Erythroblast (primary cell): ENCODE data around the gene LSR.

Source experiments
- DNase-seq, 2 experiments: peaks; one replicate each; lab custom pipeline; 2025; lab: John Stamatoyannopoulos, UW
- GATA1 ChIP-seq: IDR thresholded peaks from 2 replicates; pipeline ENCODE4 v1.6.1; 2011; ENCODE audit warnings: low read depth, mild to moderate bottlenecking, control low read depth, low read length, moderate library complexity
- POLR2A ChIP-seq: IDR thresholded peaks from 2 replicates; pipeline ENCODE4 v1.6.1; 2011; ENCODE audit warnings: mild to moderate bottlenecking, low read length

LSR gene

DNA sequence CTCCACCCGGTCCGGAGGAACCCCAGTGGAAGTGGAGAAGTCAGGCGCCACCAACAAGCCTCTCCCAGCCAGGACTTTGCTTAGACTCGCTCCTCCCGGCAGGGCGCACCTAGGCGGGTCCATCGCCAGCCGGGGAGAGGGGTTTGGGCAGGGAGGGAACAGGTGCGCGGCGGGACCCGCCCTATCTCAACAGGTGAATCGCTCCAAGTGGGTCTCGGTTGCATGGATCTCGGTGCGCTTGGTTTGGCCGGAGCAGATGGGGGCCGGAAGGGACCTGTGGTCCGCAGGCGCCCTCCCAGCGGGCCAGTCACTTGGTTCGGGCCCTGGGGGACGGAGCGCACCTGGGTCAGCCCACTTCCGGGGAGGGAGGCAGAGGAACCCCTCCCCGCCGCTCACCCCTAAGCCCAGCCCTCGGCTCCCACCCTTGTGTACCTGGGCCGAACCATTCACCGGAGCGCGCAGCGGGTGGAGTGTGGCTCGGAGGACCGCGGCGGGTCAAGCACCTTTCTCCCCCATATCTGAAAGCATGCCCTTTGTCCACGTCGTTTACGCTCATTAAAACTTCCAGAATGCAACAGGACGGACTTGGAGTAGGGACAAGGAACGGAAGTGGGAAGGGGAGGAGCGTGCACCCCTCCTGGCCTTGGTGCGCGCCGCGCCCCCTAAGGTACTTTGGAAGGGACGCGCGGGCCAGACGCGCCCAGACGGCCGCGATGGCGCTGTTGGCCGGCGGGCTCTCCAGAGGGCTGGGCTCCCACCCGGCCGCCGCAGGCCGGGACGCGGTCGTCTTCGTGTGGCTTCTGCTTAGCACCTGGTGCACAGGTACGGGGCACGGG lies at the start of gene LSR:
TSS of gene LSR (plus strand) at position 693 of the 836 bp plus-strand sequence. CDS start at position 714, 21 bp downstream.
- TF ChIP-seq POLR2A = no peak
- no peak for TF ChIP-seq GATA1
- DNase-seq = no peak

- TF ChIP-seq POLR2A (no peak), GATA1 (no peak)
- no peak for DNase-seq
Observed at GRCh38 chr19:35199481-35199880, 49.3 kb upstream of the LSR start.

- no peak for DNase-seq
- TF ChIP-seq GATA1 (no peak), POLR2A (no peak)
Observed at GRCh38 chr19:35202722-35203688, 45.8 kb upstream of the LSR start.

GRCh38 chr19:35204799-35205732 lies 43.7 kb upstream of the LSR start:
- DNase-seq = no peak
- TF ChIP-seq POLR2A (no peak), GATA1 (no peak)

- DNase-seq = no peak
- TF ChIP-seq GATA1 (no peak), POLR2A (no peak)
Observed at GRCh38 chr19:35205733-35206323, 43.0 kb upstream of the LSR start.

- TF ChIP-seq GATA1 (no peak), POLR2A (no peak)
- no peak for DNase-seq
Observed at GRCh38 chr19:35206379-35206778, 42.4 kb upstream of the LSR start.

DNA sequence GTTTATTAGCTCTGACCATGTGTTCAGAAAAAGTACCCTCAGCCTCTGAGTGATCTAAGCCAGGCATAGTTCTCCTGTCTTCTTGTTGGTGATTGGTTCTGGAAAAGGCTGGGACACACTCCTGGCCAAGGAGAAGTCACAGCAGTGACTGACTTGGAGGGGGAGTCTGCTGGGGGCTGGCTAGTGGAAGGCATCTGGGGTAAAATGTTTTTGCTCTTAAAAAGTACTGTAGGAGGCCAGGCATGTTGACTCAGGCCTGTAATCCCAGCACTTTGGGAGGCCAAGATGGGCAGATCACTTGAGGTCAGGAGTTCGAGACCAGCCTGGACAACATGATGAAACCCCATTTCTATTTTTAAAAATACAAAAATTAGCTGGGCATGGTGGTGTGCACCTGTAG lies 41.9 kb upstream of the LSR start:
- DNase-seq = no peak
- no peak for TF ChIP-seq GATA1
- TF ChIP-seq POLR2A = no peak

DNA sequence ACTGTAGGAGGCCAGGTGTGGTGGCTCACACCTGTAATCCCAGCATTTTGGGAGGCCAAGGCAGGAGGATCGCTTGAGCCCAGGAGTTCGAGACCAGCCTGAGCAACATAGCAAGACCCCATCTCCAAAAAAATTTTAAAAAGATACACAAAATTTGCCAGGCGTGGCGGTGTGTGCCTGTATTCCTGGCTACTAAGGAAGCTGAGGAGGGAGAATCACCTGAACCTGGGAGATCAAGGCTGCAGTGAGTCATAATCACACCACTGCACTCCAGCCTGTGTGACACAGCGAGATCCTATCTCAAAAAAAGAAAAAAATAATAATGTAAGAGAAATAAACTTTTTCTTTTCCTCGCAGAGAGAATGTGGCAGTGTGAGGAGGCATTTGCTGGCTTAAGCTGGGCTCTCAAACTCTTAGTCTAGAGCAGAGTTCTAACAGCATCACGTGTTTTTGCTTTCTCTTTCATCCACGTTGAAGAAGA lies 41.4 kb upstream of the LSR start:
- TF ChIP-seq GATA1 (no peak), POLR2A (no peak)
- DNase-seq = no peak

GRCh38 chr19:35208121-35208520 lies 40.7 kb upstream of the LSR start:
- no peak for DNase-seq
- TF ChIP-seq POLR2A (no peak), GATA1 (no peak)

DNA sequence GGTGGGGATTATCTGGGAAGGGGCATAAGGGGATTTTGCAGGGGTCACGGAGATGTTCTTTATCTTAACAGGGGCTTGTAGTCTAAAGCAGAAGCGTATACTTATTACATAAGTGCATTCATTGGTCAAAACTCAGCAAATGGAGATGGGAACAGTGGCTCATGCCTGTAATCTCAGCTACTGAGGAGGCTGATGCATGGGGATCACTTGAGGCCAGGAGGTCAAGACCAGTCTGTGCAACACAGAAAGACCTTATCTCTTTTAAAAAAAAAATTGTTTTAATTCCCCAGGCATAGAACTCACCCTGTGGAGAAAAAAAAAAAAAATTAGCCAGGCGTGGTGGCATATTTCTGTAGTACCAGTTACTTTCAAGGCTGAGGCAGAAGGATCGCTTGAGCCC lies 39.2 kb upstream of the LSR start:
- no peak for DNase-seq
- TF ChIP-seq GATA1 = no peak
- TF ChIP-seq POLR2A = no peak

DNA sequence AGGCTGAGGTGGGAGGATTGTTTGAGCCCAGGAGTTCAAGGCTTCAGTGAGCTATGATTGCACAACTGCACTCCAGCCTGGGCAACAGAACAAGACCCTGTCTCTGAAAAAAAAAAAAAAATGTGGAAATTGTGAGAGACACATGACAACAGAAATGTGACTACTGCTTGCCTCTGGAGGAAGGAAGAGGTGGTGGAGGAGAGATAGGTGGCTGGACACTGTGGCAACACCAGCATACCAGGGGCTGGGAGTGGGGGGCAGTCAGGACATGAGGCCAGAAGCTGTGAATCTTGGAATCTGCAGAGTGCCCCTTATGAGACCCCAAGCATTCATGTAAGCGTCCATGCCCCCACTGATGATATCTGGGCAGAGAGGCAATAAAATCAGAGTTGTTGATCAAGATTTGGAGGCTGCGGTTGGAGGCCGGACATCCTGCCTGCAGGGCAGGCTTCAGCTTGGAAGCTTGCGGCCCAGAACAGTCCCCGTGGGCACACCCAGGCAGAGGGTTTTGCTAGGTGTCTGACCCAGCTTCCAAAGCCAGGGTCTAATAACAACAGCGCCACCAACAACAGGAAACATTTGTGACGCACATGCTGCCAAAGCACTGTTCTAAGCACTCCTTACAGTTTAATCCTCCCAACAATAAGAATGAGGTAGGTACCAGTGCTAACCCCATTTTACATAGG lies 37.1 kb upstream of the LSR start:
- DNase-seq = no peak
- no peak for TF ChIP-seq GATA1
- no peak for TF ChIP-seq POLR2A

GRCh38 chr19:35212241-35212640 lies 36.6 kb upstream of the LSR start:
- TF ChIP-seq GATA1 (no peak), POLR2A (no peak)
- DNase-seq = no peak
